Measurements from ENCODE around the gene FBXL17. TPM values are rescaled to one million over a fixed set of nuclear protein-coding genes. Genes with fewer than 3 reads are reported as not detected.

FBXL17 gene
- total and polyA plus RNA-seq, 3 experiments from 2014 or later: 6.4 to 8.2 (median 6.9) TPM

GRCh38 chr5:107860044-107860443 lies 521.9 kb downstream of the FBXL17 start:
- DNase-seq: no peak
- ChIA-PET CTCF (no interaction called here), POLR2A (no interaction called here)
- Mint-ChIP-seq H3K9me3 (no peaks in the 10 kb centered on the region), H3K36me3 (peaks cover 19 to 21% (median 20%) of the 10 kb centered on the region in 3 donors), H3K4me3 (no peak overlapping the region), H3K4me1 (no peaks in the 10 kb centered on the region), H3K27ac (no peak overlapping the region), H3K27me3 (no peaks in the 10 kb centered on the region)
- Histone ChIP-seq H3K4me3 (ENCODE audit: low read length) (no peak overlapping the region), H3K27me3 (ENCODE audit: insufficient read depth, low read length, poor library complexity, severe bottlenecking) (no peaks in the 10 kb centered on the region), H3K4me1 (ENCODE audit: insufficient read depth, low read length) (no peaks in the 10 kb centered on the region), H3K9me3 (ENCODE audit: low read length) (no peaks in the 10 kb centered on the region), H3K27ac (ENCODE audit: low read depth, low read length) (no peak overlapping the region), H3K36me3 (ENCODE audit: insufficient read depth, low read length) (no peaks in the 10 kb centered on the region)

- no peak overlapping the region for H3K4me3 ChIP-seq (ENCODE audit: low read length)
- H3K36me3 ChIP-seq (ENCODE audit: insufficient read depth, low read length): no peaks in the 10 kb centered on the region
- ChIA-PET CTCF (no interaction called here), POLR2A (no interaction called here)
- no peak overlapping the region for H3K27ac Mint-ChIP-seq
- no peaks in the 10 kb centered on the region for H3K4me1 ChIP-seq (ENCODE audit: insufficient read depth, low read length)
- peaks cover 12 to 16% (median 13%) of the 10 kb centered on the region in 3 donors for H3K36me3 Mint-ChIP-seq
- H3K27ac ChIP-seq (ENCODE audit: low read depth, low read length): no peak overlapping the region
- H3K4me3 Mint-ChIP-seq: no peak overlapping the region
- no peaks in the 10 kb centered on the region for H3K27me3 ChIP-seq (ENCODE audit: insufficient read depth, low read length, poor library complexity, severe bottlenecking)
- no peaks in the 10 kb centered on the region for H3K4me1 Mint-ChIP-seq
- no peaks in the 10 kb centered on the region for H3K9me3 ChIP-seq (ENCODE audit: low read length)
- no peak for DNase-seq
- no peaks in the 10 kb centered on the region for H3K27me3 Mint-ChIP-seq
- H3K9me3 Mint-ChIP-seq: no peaks in the 10 kb centered on the region
Observed at GRCh38 chr5:107858788-107859187, 523.1 kb downstream of the FBXL17 start.

GRCh38 chr5:107858324-107858723 lies 523.6 kb downstream of the FBXL17 start:
- Mint-ChIP-seq H3K4me1 (no peaks in the 10 kb centered on the region), H3K27me3 (no peaks in the 10 kb centered on the region), H3K36me3 (peaks cover 9 to 15% (median 13%) of the 10 kb centered on the region in 3 donors), H3K9me3 (no peaks in the 10 kb centered on the region), H3K27ac (peak overlapping the region in 1 of 8 donors; percentile 29), H3K4me3 (no peak overlapping the region)
- Histone ChIP-seq H3K27me3 (ENCODE audit: insufficient read depth, low read length, poor library complexity, severe bottlenecking) (no peaks in the 10 kb centered on the region), H3K4me1 (ENCODE audit: insufficient read depth, low read length) (no peaks in the 10 kb centered on the region), H3K4me3 (ENCODE audit: low read length) (no peak overlapping the region), H3K27ac (ENCODE audit: low read depth, low read length) (no peak overlapping the region), H3K36me3 (ENCODE audit: insufficient read depth, low read length) (no peaks in the 10 kb centered on the region), H3K9me3 (ENCODE audit: low read length) (no peaks in the 10 kb centered on the region)
- CTCF ChIA-PET: no interaction called here
- no peak for DNase-seq
- POLR2A ChIA-PET: no interaction called here

- no peaks in the 10 kb centered on the region for H3K4me1 ChIP-seq (ENCODE audit: insufficient read depth, low read length)
- no peaks in the 10 kb centered on the region for H3K36me3 ChIP-seq (ENCODE audit: insufficient read depth, low read length)
- no peaks in the 10 kb centered on the region for H3K9me3 Mint-ChIP-seq
- H3K4me1 Mint-ChIP-seq: no peaks in the 10 kb centered on the region
- no peak overlapping the region for H3K4me3 ChIP-seq (ENCODE audit: low read length)
- peaks cover 8 to 14% (median 13%) of the 10 kb centered on the region in 3 donors for H3K36me3 Mint-ChIP-seq
- no peak overlapping the region for H3K27ac ChIP-seq (ENCODE audit: low read depth, low read length)
- H3K27ac Mint-ChIP-seq: no peak overlapping the region
- no peaks in the 10 kb centered on the region for H3K27me3 Mint-ChIP-seq
- POLR2A ChIA-PET: no interaction called here
- H3K4me3 Mint-ChIP-seq: no peak overlapping the region
- H3K9me3 ChIP-seq (ENCODE audit: low read length): no peaks in the 10 kb centered on the region
- CTCF ChIA-PET: no interaction called here
- no peaks in the 10 kb centered on the region for H3K27me3 ChIP-seq (ENCODE audit: insufficient read depth, low read length, poor library complexity, severe bottlenecking)
- no peak for DNase-seq
Observed at GRCh38 chr5:107857785-107858184, 524.1 kb downstream of the FBXL17 start.

GRCh38 chr5:107855171-107855570 lies 526.7 kb downstream of the FBXL17 start:
- CTCF ChIA-PET: no interaction called here
- DNase-seq: no peak
- Histone ChIP-seq H3K9me3 (ENCODE audit: low read length) (no peaks in the 10 kb centered on the region), H3K4me1 (ENCODE audit: insufficient read depth, low read length) (no peaks in the 10 kb centered on the region), H3K27ac (ENCODE audit: low read depth, low read length) (no peak overlapping the region), H3K27me3 (ENCODE audit: insufficient read depth, low read length, poor library complexity, severe bottlenecking) (no peaks in the 10 kb centered on the region), H3K4me3 (ENCODE audit: low read length) (no peak overlapping the region), H3K36me3 (ENCODE audit: insufficient read depth, low read length) (no peaks in the 10 kb centered on the region)
- Mint-ChIP-seq H3K36me3 (no peaks in the 10 kb centered on the region), H3K27ac (no peak overlapping the region), H3K9me3 (no peaks in the 10 kb centered on the region), H3K4me1 (no peaks in the 10 kb centered on the region), H3K4me3 (no peak overlapping the region), H3K27me3 (peaks cover 0 to 2% of the 10 kb centered on the region in 2 donors)
- POLR2A ChIA-PET: no interaction called here

GRCh38 chr5:107853696-107854095 lies 528.2 kb downstream of the FBXL17 start:
- CTCF ChIA-PET: no interaction called here
- H3K4me3 ChIP-seq (ENCODE audit: low read length): no peak overlapping the region
- no peaks in the 10 kb centered on the region for H3K4me1 ChIP-seq (ENCODE audit: insufficient read depth, low read length)
- H3K4me1 Mint-ChIP-seq: no peaks in the 10 kb centered on the region
- no peak overlapping the region for H3K4me3 Mint-ChIP-seq
- H3K36me3 Mint-ChIP-seq: no peaks in the 10 kb centered on the region
- H3K27ac ChIP-seq (ENCODE audit: low read depth, low read length): no peak overlapping the region
- H3K36me3 ChIP-seq (ENCODE audit: insufficient read depth, low read length): no peaks in the 10 kb centered on the region
- POLR2A ChIA-PET: no interaction called here
- H3K27me3 Mint-ChIP-seq: peaks cover 0 to 2% of the 10 kb centered on the region in 2 donors
- H3K9me3 Mint-ChIP-seq: no peaks in the 10 kb centered on the region
- H3K27ac Mint-ChIP-seq: no peak overlapping the region
- no peaks in the 10 kb centered on the region for H3K27me3 ChIP-seq (ENCODE audit: insufficient read depth, low read length, poor library complexity, severe bottlenecking)
- DNase-seq: no peak
- H3K9me3 ChIP-seq (ENCODE audit: low read length): no peaks in the 10 kb centered on the region

DNA sequence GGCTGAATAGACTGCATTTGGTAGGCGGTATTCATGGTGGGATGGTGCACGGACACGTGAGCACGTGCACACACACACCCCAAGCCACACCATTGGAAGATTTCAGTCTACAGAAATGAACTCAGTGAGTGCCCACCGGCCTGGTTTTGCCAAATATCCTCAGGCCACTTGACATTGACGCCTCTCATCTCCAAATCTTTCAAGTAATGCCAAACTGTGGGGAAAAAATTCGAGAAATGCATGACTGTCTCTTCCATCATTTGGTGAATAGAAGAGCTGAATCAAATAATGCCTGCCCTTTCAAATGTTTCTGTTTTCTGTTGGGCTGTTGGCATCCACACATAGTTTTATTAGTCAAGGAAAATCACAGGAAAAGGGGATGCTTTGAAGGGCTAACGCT lies 528.9 kb downstream of the FBXL17 start:
- H3K4me1 Mint-ChIP-seq: no peaks in the 10 kb centered on the region
- no peaks in the 10 kb centered on the region for H3K9me3 Mint-ChIP-seq
- H3K4me3 Mint-ChIP-seq: no peak overlapping the region
- H3K27ac Mint-ChIP-seq: no peak overlapping the region
- H3K9me3 ChIP-seq (ENCODE audit: low read length): no peaks in the 10 kb centered on the region
- ChIA-PET POLR2A (no interaction called here), CTCF (no interaction called here)
- H3K36me3 ChIP-seq (ENCODE audit: insufficient read depth, low read length): no peaks in the 10 kb centered on the region
- peaks cover 0 to 2% of the 10 kb centered on the region in 2 donors for H3K27me3 Mint-ChIP-seq
- DNase-seq: no peak
- H3K36me3 Mint-ChIP-seq: no peaks in the 10 kb centered on the region
- H3K4me1 ChIP-seq (ENCODE audit: insufficient read depth, low read length): no peaks in the 10 kb centered on the region
- no peaks in the 10 kb centered on the region for H3K27me3 ChIP-seq (ENCODE audit: insufficient read depth, low read length, poor library complexity, severe bottlenecking)
- H3K27ac ChIP-seq (ENCODE audit: low read depth, low read length): no peak overlapping the region
- H3K4me3 ChIP-seq (ENCODE audit: low read length): no peak overlapping the region

- H3K4me1 Mint-ChIP-seq: no peaks in the 10 kb centered on the region
- no peaks in the 10 kb centered on the region for H3K9me3 ChIP-seq (ENCODE audit: low read length)
- H3K4me1 ChIP-seq (ENCODE audit: insufficient read depth, low read length): no peaks in the 10 kb centered on the region
- no peak for DNase-seq
- H3K27ac ChIP-seq (ENCODE audit: low read depth, low read length): no peak overlapping the region
- peaks cover 4 to 5% of the 10 kb centered on the region in 2 donors for H3K27me3 Mint-ChIP-seq
- POLR2A ChIA-PET: no interaction called here
- no peak overlapping the region for H3K4me3 ChIP-seq (ENCODE audit: low read length)
- no peak overlapping the region for H3K4me3 Mint-ChIP-seq
- H3K9me3 Mint-ChIP-seq: peaks cover 0 to 10% (median 3%) of the 10 kb centered on the region in 5 donors
- no peak overlapping the region for H3K27ac Mint-ChIP-seq
- H3K36me3 ChIP-seq (ENCODE audit: insufficient read depth, low read length): no peaks in the 10 kb centered on the region
- CTCF ChIA-PET: no interaction called here
- no peaks in the 10 kb centered on the region for H3K36me3 Mint-ChIP-seq
- no peaks in the 10 kb centered on the region for H3K27me3 ChIP-seq (ENCODE audit: insufficient read depth, low read length, poor library complexity, severe bottlenecking)
Observed at GRCh38 chr5:107849118-107849517, 532.8 kb downstream of the FBXL17 start.

GRCh38 chr5:107840592-107840991 lies 541.3 kb downstream of the FBXL17 start:
- CTCF ChIA-PET: no interaction called here
- Histone ChIP-seq H3K4me1 (ENCODE audit: insufficient read depth, low read length) (no peaks in the 10 kb centered on the region), H3K9me3 (ENCODE audit: low read length) (no peaks in the 10 kb centered on the region), H3K36me3 (ENCODE audit: insufficient read depth, low read length) (no peaks in the 10 kb centered on the region), H3K27me3 (ENCODE audit: insufficient read depth, low read length, poor library complexity, severe bottlenecking) (no peaks in the 10 kb centered on the region), H3K4me3 (ENCODE audit: low read length) (no peak overlapping the region), H3K27ac (ENCODE audit: low read depth, low read length) (no peak overlapping the region)
- H3K4me3 Mint-ChIP-seq: no peak overlapping the region
- peaks cover 10 to 27% of the 10 kb centered on the region in 2 donors for H3K27me3 Mint-ChIP-seq
- H3K4me1 Mint-ChIP-seq: no peaks in the 10 kb centered on the region
- H3K9me3 Mint-ChIP-seq: peaks cover 0 to 5% (median 0%) of the 10 kb centered on the region in 5 donors
- no peak for DNase-seq
- POLR2A ChIA-PET: no interaction called here
- H3K36me3 Mint-ChIP-seq: no peaks in the 10 kb centered on the region
- H3K27ac Mint-ChIP-seq: no peak overlapping the region
